Tibial nerve (tissue), 4 donors: ENCODE results near the gene C17orf78.

Experiments used
- CTCF ChIP-seq, 5 experiments: fragments of 200-600 bp in 3 of 5; fragments of 450-650 bp in 2 of 5; sonication (generic) in 3 of 5; IDR thresholded peaks; one replicate each; pipeline ENCODE4 v1.5.1; 2016 to 2019; ENCODE audit warnings: antibody characterized with exemption in 5 of 5, mild to moderate bottlenecking in 3 of 5, moderate library complexity in 2 of 5
- EP300 ChIP-seq, 2 donors: sonication (generic); formaldehyde crosslinking; IDR thresholded peaks; one replicate each; pipeline ENCODE4 v1.6.1; 2017; ENCODE audit warnings: antibody characterized with exemption in 2 of 2, mild to moderate bottlenecking in 1 of 2
- POLR2A ChIP-seq, 2 donors: fragments of 450-650 bp; IDR thresholded peaks; one replicate each; pipeline ENCODE4 v1.6.1; 2017; ENCODE audit warnings: antibody characterized with exemption in 2 of 2, mild to moderate bottlenecking in 2 of 2, moderate library complexity in 2 of 2

- no peak for TF ChIP-seq POLR2A (IDR thresholded peaks at IDR 0.05)
- no peak for TF ChIP-seq CTCF (IDR thresholded peaks at IDR 0.05)
- TF ChIP-seq EP300 (IDR thresholded peaks at IDR 0.05), result no peak
Measured at GRCh38 chr17:37438141-37438540, 62.4 kb downstream of the C17orf78 start.
